ENCODE results near the gene HIVEP3.

Gene HIVEP3

DNA sequence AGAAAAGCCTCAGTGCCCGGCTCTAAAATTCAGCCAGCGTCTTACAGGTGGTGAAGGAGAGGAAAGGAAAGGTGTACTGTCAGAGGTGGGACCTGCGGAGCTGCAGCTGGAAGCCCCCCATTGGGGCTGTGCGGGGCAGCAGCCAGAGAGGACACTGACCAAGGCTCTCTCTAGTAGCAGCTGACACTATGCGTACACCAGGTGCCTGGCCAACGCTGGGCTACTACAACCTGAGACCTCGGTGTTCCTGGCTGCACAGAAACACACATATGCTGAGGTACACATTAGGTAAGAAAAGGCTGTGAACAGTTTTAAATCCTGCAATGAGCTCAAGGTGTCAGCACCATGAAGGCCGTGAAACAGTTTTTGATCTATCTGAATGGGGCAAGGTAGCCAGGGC is 378.7 kb downstream of the HIVEP3 start (continued):
- TF ChIP-seq ZNF664 (tag by site-specific recombination; IDR thresholded peaks at IDR 0.05), result no peak
- no peak for TF ChIP-seq ZSCAN16 (tag by site-specific recombination; IDR thresholded peaks at IDR 0.05)
- TF ChIP-seq ZNF560 (tag by site-specific recombination; IDR thresholded peaks at IDR 0.05; ENCODE audit: borderline replicate concordance), result no peak
- no peak for TF ChIP-seq ZNF629 (tag by site-specific recombination; IDR thresholded peaks at IDR 0.05)
- no peak for TF ChIP-seq ZNF571 (tag by site-specific recombination; IDR thresholded peaks at IDR 0.05)
- no peak for TF ChIP-seq ZNF138 (tag by site-specific recombination; IDR thresholded peaks at IDR 0.05; ENCODE audit: borderline replicate concordance)
- no peak for TF ChIP-seq YY2 (tag by site-specific recombination; IDR thresholded peaks at IDR 0.05)
- TF ChIP-seq SALL2 (tag by site-specific recombination; IDR thresholded peaks at IDR 0.05; ENCODE audit: borderline replicate concordance), result no peak

DNA sequence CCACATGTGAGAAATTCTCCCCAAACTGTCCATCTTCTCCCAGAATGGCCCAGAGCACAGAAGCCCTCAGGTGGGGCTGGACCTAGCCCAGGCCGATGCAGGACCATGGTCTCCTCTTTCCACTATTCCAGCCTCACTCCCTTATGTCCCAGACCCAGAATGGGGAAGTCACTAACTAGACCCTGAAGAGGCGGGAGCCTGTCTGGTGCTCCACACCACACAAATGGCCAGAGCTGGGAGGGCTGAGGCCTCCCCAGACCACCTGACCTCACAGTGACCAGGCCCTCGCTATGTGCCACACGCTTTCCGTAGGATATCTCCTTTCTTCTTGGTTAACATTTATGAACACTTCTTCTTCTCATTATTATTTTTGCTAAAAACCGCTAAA is 379.3 kb downstream of the HIVEP3 start:
- no peak overlapping the region for H3K27ac ChIP-seq (ENCODE audit: extremely low read depth, low read depth, low read length)
- no peaks in the 10 kb centered on the region for H3K36me3 ChIP-seq (ENCODE audit: control insufficient read depth in 2 of 2, insufficient read depth in 1 of 2, low read length in 2 of 2)
- peaks cover 14% of the 10 kb centered on the region for H3K4me1 ChIP-seq (ENCODE audit: control insufficient read depth, insufficient read depth, low read length)
- CTCF ChIA-PET, result interaction anchor here (1.4 to 2.7 kb wide), 2 partner anchors 23 to 26 kb away, joined by 4 to 8 read pairs; no protein-coding TSS in a partner anchor
- H3K9me3 ChIP-seq (ENCODE audit: control insufficient read depth, insufficient read depth, low read depth, low read length), result no peaks in the 10 kb centered on the region
- TF ChIP-seq ZNF830 (tag by site-specific recombination; IDR thresholded peaks at IDR 0.05; ENCODE audit: low read depth), result no peak
- TF ChIP-seq ZNF211 (tag by site-specific recombination; IDR thresholded peaks at IDR 0.05; ENCODE audit: low read depth), result no peak
- TF ChIP-seq, protein P1, sequence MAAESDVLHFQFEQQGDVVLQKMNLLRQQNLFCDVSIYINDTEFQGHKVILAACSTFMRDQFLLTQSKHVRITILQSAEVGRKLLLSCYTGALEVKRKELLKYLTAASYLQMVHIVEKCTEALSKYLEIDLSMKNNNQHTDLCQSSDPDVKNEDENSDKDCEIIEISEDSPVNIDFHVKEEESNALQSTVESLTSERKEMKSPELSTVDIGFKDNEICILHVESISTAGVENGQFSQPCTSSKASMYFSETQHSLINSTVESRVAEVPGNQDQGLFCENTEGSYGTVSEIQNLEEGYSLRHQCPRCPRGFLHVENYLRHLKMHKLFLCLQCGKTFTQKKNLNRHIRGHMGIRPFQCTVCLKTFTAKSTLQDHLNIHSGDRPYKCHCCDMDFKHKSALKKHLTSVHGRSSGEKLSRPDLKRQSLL (tag by site-specific recombination; IDR thresholded peaks at IDR 0.05), result no peak
- TF ChIP-seq, protein P2, sequence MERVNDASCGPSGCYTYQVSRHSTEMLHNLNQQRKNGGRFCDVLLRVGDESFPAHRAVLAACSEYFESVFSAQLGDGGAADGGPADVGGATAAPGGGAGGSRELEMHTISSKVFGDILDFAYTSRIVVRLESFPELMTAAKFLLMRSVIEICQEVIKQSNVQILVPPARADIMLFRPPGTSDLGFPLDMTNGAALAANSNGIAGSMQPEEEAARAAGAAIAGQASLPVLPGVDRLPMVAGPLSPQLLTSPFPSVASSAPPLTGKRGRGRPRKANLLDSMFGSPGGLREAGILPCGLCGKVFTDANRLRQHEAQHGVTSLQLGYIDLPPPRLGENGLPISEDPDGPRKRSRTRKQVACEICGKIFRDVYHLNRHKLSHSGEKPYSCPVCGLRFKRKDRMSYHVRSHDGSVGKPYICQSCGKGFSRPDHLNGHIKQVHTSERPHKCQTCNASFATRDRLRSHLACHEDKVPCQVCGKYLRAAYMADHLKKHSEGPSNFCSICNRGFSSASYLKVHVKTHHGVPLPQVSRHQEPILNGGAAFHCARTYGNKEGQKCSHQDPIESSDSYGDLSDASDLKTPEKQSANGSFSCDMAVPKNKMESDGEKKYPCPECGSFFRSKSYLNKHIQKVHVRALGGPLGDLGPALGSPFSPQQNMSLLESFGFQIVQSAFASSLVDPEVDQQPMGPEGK (tag by site-specific recombination; IDR thresholded peaks at IDR 0.05), result no peak
- TF ChIP-seq, protein P3, sequence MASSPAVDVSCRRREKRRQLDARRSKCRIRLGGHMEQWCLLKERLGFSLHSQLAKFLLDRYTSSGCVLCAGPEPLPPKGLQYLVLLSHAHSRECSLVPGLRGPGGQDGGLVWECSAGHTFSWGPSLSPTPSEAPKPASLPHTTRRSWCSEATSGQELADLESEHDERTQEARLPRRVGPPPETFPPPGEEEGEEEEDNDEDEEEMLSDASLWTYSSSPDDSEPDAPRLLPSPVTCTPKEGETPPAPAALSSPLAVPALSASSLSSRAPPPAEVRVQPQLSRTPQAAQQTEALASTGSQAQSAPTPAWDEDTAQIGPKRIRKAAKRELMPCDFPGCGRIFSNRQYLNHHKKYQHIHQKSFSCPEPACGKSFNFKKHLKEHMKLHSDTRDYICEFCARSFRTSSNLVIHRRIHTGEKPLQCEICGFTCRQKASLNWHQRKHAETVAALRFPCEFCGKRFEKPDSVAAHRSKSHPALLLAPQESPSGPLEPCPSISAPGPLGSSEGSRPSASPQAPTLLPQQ (tag by site-specific recombination; IDR thresholded peaks at IDR 0.05), result no peak
- TF ChIP-seq ZNF660 (tag by site-specific recombination; IDR thresholded peaks at IDR 0.05), result no peak
- TF ChIP-seq ZNF223 (tag by site-specific recombination; IDR thresholded peaks at IDR 0.05), result no peak
- no peak for TF ChIP-seq ZNF391 (tag by site-specific recombination; IDR thresholded peaks at IDR 0.05; ENCODE audit: borderline replicate concordance, low read depth)
- no peak for TF ChIP-seq ZNF596 (tag by site-specific recombination; IDR thresholded peaks at IDR 0.05)
- TF ChIP-seq, protein P4, sequence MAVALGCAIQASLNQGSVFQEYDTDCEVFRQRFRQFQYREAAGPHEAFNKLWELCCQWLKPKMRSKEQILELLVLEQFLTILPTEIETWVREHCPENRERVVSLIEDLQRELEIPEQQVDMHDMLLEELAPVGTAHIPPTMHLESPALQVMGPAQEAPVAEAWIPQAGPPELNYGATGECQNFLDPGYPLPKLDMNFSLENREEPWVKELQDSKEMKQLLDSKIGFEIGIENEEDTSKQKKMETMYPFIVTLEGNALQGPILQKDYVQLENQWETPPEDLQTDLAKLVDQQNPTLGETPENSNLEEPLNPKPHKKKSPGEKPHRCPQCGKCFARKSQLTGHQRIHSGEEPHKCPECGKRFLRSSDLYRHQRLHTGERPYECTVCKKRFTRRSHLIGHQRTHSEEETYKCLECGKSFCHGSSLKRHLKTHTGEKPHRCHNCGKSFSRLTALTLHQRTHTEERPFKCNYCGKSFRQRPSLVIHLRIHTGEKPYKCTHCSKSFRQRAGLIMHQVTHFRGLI (tag by site-specific recombination; IDR thresholded peaks at IDR 0.05), result no peak
- no peak for TF ChIP-seq ZNF544 (tag by site-specific recombination; IDR thresholded peaks at IDR 0.05)
- no peak for TF ChIP-seq SCRT1 (tag by site-specific recombination; IDR thresholded peaks at IDR 0.05; ENCODE audit: borderline replicate concordance)
- TF ChIP-seq ZBTB1 (tag by site-specific recombination; IDR thresholded peaks at IDR 0.05), result no peak
- no peak for TF ChIP-seq ZNF600 (tag by site-specific recombination; IDR thresholded peaks at IDR 0.05)
- TF ChIP-seq HOXC10 (CRISPR knock-in tag; IDR thresholded peaks at IDR 0.05), result no peak
- no peak for TF ChIP-seq HOXA7 (CRISPR knock-in tag; IDR thresholded peaks at IDR 0.05; ENCODE audit: borderline replicate concordance)
- TF ChIP-seq ZNF677 (tag by site-specific recombination; IDR thresholded peaks at IDR 0.05), result no peak
- POLR2A ChIA-PET, result no interaction called here
- H3K4me3 ChIP-seq (ENCODE audit: low read depth, low read length), result no peak overlapping the region

Data from HEK293 (cell line).